SW480 (cell line): ENCODE data around the gene FAM83B.
"Not testable (repeated sequence)": the region's sequence is repeated elsewhere in the genome, so short reads cannot be mapped to it uniquely, and the experiment has no call there.

Experiments used
- DNase-seq: peaks from one replicate; pipeline ENCODE4 v3.0.0-alpha.2; 2016; ENCODE audit warnings: low spot score

Gene FAM83B

DNA sequence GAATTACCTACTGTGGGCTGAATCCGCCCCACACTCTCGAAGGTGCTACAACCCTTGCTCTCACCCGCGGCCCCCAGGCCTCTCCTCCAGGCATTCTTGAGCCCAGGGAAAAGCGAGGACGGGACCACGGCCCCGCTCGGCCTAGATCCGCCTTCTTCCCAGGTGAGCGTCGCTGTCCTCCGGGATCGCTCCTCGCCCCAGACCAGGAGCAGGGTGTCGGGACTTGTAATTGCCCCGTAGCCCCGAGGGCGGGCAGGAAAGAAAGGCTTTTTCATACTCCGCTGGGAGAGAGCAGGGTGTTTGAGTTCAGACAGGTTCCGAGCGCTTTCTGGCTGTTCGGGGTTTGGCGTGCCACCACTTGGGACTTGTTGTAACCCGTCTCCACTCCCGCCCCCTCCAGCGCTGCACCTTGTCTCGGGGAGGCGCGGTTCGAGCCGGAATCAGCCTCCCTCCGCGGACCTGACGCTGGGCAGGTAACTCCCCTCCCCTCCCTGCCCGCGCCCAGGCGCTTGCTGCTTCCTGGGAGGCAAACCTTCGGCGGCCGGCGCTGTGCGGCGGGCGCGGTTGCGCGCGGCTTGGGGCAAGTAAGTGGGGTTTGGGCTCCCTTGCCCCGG lies at the start of gene FAM83B:
Gene FAM83B, plus strand, starts transcription at position 529 of the 614 bp plus-strand sequence. CDS start 23,476 bp downstream, outside the sequence.
- peak; percentile 48 for DNase-seq

DNA sequence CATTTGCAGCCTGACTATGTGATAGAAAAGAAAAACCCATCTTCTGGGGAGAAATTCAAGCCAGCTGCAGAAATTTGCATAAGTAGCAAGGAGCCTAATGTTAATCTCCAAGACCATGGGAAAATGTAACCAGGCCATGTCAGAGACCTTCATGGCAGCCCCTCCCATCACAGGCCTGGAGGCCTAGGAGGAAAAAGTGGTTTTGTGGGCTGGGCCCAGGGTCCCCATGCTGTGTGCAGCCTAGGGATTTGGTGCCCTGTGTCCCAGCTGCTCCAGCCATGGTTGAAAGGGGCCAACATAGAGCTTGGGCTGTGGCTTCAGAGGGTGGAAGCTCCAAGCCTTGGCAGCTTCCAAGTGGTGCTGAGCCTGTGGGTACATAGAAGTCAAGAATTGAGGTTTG lies 49.7 kb upstream of the FAM83B start:
- DNase-seq, result not testable (repeated sequence)

DNA sequence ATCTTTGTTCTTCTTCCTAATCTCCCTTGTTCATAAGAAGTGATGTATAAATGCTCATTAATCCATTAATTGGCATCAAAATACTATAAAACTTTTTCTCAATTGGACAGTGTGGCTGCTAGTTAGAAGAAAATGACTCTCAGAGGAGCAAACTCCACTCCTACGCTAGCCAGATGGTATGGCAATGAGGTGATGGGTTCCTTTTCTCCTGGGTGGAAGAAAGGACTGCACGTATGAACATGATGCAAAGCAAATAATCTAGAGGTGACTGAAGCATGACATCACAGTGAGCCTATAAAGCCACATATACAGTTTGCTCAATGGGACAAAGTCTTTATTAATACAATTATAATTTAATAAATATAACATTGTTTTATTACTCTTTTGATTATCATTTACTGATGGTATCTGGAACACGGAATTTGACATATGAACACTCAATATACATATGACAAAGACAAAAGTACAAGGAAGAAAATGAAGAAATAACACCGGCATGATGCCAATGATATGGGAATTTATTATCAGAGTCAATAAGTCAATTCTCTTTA lies 46.4 kb upstream of the FAM83B start:
- no peak for DNase-seq

GRCh38 chr6:54801244-54801643 lies 45.3 kb upstream of the FAM83B start:
- DNase-seq, result no peak

- DNase-seq, result peak; percentile 84
Measured at GRCh38 chr6:54801669-54802068, 44.9 kb upstream of the FAM83B start.

- no peak for DNase-seq
Measured at GRCh38 chr6:54802775-54803634, 43.6 kb upstream of the FAM83B start.

- DNase-seq, result no peak
Measured at GRCh38 chr6:54805077-54805476, 41.5 kb upstream of the FAM83B start.

DNA sequence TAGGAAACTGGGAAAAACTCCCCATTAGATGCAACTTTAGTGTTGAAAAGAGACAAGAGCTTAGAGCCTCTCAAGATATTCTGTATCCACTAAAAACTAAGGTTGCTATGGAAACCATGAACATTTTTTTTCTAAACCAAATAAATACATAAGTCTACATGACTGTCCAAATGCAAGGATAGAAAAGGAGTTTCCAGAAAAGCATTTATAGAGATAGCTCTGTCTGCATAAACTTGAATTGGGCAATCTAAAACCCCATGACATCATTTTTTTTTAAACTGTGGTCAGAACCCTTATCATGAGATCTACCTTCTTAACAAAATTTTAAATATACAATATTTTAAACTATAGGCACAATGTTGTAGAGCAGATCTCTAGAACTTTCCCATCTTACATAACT lies 36.4 kb upstream of the FAM83B start:
- DNase-seq, result no peak

DNA sequence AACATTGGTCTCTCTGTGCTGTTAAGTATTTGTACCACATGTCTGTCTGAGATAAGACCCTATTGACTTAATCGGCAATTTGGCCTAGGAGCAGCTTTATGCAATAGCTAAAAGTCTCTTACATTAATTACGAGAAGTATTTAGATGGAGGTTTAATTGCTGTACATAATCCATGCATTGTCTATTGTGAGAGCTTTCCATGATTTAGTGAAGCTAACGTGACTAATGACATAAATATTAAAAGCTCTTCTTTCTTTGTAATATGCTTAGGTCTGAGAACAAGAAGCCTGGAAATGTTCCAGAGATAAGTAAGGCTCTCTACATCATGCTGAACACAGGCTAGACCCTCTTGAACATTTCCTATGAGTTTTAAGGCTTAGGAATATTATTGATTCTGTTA lies 32.7 kb upstream of the FAM83B start:
- no peak for DNase-seq

GRCh38 chr6:54817236-54817635 lies 29.3 kb upstream of the FAM83B start:
- no peak for DNase-seq

- DNase-seq, result no peak
Measured at GRCh38 chr6:54817834-54818233, 28.7 kb upstream of the FAM83B start.

DNA sequence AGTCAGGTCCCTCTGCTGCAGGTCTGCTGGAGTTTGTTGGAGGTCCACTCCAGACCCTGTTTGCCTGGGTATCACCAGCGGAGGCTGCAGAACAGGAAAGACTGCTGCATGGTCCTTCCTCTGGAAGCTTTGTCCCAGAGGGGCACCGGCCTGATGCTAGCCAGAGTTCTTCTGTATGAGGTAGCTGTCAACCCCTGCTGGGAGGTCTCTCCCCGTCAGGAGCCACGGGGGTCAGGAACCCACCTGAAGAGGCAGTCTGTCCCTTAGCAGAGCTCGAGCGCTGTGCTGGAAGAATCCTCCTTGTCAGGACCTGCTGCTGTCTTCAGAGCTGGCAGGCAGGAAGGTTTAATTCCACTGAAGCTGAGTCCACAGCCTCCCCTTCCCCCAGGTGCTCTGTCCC lies 22.3 kb upstream of the FAM83B start:
- DNase-seq, result not testable (repeated sequence)

DNA sequence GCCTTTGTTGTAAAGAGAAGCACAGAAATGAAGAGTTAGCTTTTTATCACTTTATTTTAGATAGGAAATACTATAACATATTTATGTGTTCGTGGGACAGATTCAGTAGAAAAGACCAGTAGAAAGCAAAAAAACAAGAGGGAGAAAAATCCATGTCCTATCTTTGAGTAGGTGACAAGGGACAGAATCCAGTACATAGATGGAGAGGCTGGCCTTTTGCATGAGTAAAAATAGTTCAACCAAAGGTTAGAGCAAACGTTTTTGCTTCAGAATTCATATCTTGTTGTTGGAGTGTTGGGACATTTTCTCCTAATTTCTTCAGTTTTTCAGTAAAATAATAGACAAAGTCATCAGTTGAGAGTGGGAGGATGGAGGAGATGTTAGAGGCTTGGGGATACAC lies 19.6 kb upstream of the FAM83B start:
- no peak for DNase-seq

GRCh38 chr6:54830216-54830615 lies 16.4 kb upstream of the FAM83B start:
- no peak for DNase-seq

- no peak for DNase-seq
Measured at GRCh38 chr6:54835176-54835575, 11.4 kb upstream of the FAM83B start.

- DNase-seq, result peak; percentile 15
Measured at GRCh38 chr6:54846857-54847674, 495 bp downstream of the FAM83B start.

DNA sequence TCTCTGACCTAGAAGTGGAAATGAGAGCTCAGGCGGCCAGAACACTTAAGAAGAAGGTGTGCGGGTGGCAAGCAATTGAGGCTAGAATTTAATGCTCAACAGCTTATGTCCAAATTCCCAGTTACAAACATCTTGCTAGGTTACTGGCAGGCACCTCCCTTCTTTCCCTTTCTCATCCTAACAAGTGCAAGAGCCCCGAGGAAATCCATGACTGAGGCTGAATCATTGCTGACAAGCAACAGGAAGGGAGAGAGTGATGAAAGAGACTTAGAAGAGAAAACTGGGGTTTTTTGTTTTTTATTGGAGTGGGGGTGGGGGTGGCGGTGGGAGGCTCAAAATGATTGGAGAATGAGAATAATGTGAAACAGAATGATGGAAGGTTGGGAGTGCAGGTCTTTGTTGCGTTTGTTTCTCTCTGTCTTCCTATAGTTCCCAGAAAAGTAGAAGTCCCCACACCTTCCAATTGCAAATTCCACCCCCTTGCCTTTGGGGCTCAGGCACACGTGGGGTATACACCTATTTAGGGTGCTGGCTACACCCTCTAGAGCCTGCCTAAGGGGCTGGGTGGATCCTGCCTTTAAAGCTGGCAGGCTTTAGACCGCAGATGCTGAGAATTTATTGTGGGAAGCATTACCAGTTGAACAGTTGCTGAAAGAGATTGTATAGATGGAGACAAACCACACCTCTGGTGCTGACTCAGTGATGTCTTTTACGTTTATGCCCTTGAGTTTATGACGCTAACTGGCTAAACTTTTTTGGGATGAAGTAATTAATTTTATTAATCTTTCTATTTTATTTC lies 1.4 kb downstream of the FAM83B start:
- DNase-seq, result peak; percentile 22

DNA sequence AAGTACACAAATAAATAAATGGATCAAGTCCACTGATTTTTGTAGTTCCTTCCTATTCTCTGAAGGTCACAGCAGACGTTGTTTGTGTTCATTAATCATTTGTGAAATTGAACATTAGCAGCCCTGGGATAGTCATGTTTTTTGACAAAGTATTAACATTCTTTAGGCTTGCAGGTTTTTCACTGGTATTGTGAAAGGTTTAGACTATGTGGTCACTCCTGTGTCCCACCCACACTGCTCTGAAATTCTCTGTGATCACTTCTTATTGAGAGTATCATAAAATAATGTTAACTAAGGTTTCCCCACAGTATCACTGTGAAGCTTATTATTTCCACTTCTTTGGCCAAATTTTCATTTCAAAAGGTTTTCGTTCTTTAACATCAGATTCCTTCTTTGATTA lies 3.5 kb downstream of the FAM83B start:
- no peak for DNase-seq

DNA sequence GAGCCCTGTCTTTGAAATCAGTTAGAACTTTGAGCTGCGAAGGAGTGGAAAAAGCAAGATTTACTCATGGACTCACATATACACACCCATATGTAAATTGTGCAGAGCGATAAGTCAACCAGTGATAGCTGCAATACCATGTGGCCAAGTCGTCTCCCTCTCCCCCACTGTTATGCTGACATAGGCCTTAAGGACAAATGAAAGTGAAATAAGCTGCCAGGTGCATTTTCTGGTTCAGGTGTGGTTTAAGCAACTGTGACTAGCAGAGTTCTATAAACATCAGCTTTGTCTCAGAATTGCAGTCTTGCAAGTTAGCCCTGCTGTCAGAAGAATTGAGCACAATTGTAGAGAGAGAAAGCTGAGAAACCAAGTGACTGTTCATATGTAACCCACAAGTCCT lies 9.6 kb downstream of the FAM83B start:
- peak; percentile 11 for DNase-seq

- DNase-seq, result no peak
Measured at GRCh38 chr6:54860132-54860531, 13.6 kb downstream of the FAM83B start.

GRCh38 chr6:54860739-54861138 lies 14.2 kb downstream of the FAM83B start:
- DNase-seq, result no peak
